Naive B cell (primary cell): Measurements from ENCODE around the gene RAVER2. TPM values are rescaled to one million over a fixed set of nuclear protein-coding genes. Genes with fewer than 3 reads are reported as not detected.

Source experiments
- ATAC-seq, 2 donors: fragments of 150-1000 bp; cut with Tn5 transposase; 2 replicates each; pipeline ENCODE4 v1.10.0; 2021; ENCODE audit warnings: low read depth in 2 of 2, mild to moderate bottlenecking in 2 of 2, moderate library complexity in 2 of 2
- DNase-seq: peaks from one replicate; pipeline ENCODE4 v3.0.0; 2022
- H3K27ac Mint-ChIP-seq, 6 donors: one replicate each; pipeline ENCODE4 v1.8.0; 2020 to 2022; ENCODE audit warnings: mild to moderate bottlenecking in 6 of 6, mixed read lengths in 6 of 6, moderate library complexity in 5 of 6, inconsistent platforms in 2 of 6
- H3K27me3 Mint-ChIP-seq, 3 donors: one replicate each; pipeline ENCODE4 v1.8.0; 2021 to 2022; ENCODE audit warnings: mixed read lengths in 3 of 3, mild to moderate bottlenecking in 1 of 3
- H3K36me3 Mint-ChIP-seq, 2 donors: one replicate each; pipeline ENCODE4 v1.8.0; 2020 to 2022; ENCODE audit warnings: mixed read lengths in 2 of 2, inconsistent platforms in 1 of 2, mild to moderate bottlenecking in 1 of 2
- H3K4me1 Mint-ChIP-seq, 3 donors: one replicate each; pipeline ENCODE4 v1.8.0; 2020 to 2022; ENCODE audit warnings: mixed read lengths in 3 of 3, inconsistent platforms in 1 of 3, mild to moderate bottlenecking in 1 of 3, moderate library complexity in 1 of 3
- H3K4me3 Mint-ChIP-seq, 8 donors: one replicate each; pipeline ENCODE4 v1.8.0; 2020 to 2022; ENCODE audit warnings: mild to moderate bottlenecking in 8 of 8, mixed read lengths in 8 of 8, moderate library complexity in 8 of 8, inconsistent platforms in 2 of 8
- H3K9me3 Mint-ChIP-seq, 7 donors: one replicate each; pipeline ENCODE4 v1.8.0; 2020 to 2022; ENCODE audit warnings: mixed read lengths in 7 of 7, mild to moderate bottlenecking in 5 of 7, inconsistent platforms in 2 of 7, moderate library complexity in 1 of 7
- polyA plus RNA-seq, 6 donors: library from polyadenylated mRNA; unstranded; fragments of 300-500 nt; fragmentation: Illumina TruSeq; gene quantifications; one replicate each; pipeline ENCODE4 v1.2.3, GENCODE V29; 2021; ENCODE audit warnings: low read depth in 6 of 6

Gene RAVER2
- polyA plus RNA-seq, 6 donors from 2014 or later, result 0.74 to 1.1 (median 0.94) TPM; not detected in 1

DNA sequence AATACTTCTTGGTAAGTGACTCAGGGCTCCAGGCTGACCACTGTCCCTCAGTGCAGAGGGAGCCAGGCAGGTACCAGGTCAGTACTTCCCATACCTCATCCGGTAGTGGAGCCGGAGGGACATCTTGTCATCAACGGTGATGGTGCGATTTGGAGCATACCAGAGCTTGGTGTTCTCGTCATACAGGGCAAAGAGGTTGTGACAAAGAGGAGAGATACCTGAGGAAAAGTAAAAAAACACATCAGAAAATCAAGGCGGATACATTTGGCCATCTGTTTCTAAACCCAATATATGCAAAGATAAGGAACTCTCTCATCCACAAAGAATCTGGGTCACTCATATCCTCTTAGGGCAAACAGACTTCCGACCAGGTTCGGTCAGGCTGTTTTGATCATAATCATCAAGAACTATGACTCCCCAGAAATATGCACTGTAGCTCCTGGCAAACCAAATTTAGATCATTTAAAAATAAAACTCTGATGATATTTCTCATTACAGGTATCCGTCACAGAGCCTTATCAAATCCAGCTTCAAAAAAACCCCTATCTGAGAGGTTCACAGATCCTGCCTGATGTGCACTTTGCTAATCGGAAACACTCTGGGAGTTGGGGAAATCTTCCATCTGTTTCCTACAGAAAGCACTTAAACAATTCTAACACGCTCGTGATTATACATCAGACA, 134.2 kb downstream of the RAVER2 start:
- H3K27ac Mint-ChIP-seq, result peak overlapping the region in 2 of 6 donors; percentile 35 to 69
- H3K4me3 Mint-ChIP-seq, result no peak overlapping the region
- DNase-seq (no peak), ATAC-seq (no peak)
- H3K4me1 Mint-ChIP-seq, result peaks cover 9 to 21% (median 16%) of the 10 kb centered on the region in 3 donors
- H3K9me3 Mint-ChIP-seq, result no peaks in the 10 kb centered on the region
- peaks cover 21 to 24% of the 10 kb centered on the region in 2 donors for H3K36me3 Mint-ChIP-seq
- H3K27me3 Mint-ChIP-seq, result no peaks in the 10 kb centered on the region

- Mint-ChIP-seq H3K27ac (peak overlapping the region in 2 of 6 donors; percentile 41 to 47), H3K27me3 (no peaks in the 10 kb centered on the region), H3K9me3 (no peaks in the 10 kb centered on the region), H3K4me3 (no peak overlapping the region), H3K36me3 (peaks cover 15 to 22% of the 10 kb centered on the region in 2 donors), H3K4me1 (peaks cover 12 to 28% (median 14%) of the 10 kb centered on the region in 3 donors)
- ATAC-seq, result no peak
- no peak for DNase-seq
Measured at GRCh38 chr1:64880449-64880848, 135.6 kb downstream of the RAVER2 start.

DNA sequence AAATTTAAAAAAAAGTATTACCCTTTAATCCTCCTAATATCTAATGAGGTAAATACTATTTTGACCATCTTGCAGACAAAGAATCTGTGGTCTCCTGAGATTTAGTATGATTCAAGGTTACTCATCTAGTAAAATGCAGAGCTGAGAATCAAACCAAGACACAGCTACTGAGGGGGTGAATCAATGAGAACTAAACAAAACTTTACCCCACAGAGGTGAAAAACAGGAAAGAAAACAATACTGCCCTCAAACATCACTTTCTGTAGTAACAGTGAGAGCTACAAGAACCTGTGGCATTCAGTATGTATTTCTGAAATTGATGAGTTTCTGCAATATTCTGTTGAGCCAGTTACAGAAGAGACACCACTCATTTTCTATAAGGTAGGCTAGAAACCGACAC, 136.4 kb downstream of the RAVER2 start:
- no peaks in the 10 kb centered on the region for H3K9me3 Mint-ChIP-seq
- H3K36me3 Mint-ChIP-seq, result peaks cover 7 to 16% of the 10 kb centered on the region in 2 donors
- no peak overlapping the region for H3K4me3 Mint-ChIP-seq
- H3K4me1 Mint-ChIP-seq, result peaks cover 9 to 27% (median 15%) of the 10 kb centered on the region in 3 donors
- DNase-seq, result no peak
- no peak for ATAC-seq
- no peaks in the 10 kb centered on the region for H3K27me3 Mint-ChIP-seq
- H3K27ac Mint-ChIP-seq, result peak overlapping the region in 4 of 6 donors; percentile 44 to 55 (median 48)

Other genes starting within 250 kb of the RAVER2 start
- gene JAK1, start 221.5 kb downstream of the RAVER2 start, polyA plus RNA-seq, result 100 to 1,000 TPM; 182 to 259 (median 194) TPM